ENCODE results near the gene NEUROG3. TPM values are rescaled to one million over a fixed set of nuclear protein-coding genes. Genes with fewer than 3 reads are reported as not detected.

The NEUROG3 gene
- total and polyA plus RNA-seq, 8 donors = not detected

DNA sequence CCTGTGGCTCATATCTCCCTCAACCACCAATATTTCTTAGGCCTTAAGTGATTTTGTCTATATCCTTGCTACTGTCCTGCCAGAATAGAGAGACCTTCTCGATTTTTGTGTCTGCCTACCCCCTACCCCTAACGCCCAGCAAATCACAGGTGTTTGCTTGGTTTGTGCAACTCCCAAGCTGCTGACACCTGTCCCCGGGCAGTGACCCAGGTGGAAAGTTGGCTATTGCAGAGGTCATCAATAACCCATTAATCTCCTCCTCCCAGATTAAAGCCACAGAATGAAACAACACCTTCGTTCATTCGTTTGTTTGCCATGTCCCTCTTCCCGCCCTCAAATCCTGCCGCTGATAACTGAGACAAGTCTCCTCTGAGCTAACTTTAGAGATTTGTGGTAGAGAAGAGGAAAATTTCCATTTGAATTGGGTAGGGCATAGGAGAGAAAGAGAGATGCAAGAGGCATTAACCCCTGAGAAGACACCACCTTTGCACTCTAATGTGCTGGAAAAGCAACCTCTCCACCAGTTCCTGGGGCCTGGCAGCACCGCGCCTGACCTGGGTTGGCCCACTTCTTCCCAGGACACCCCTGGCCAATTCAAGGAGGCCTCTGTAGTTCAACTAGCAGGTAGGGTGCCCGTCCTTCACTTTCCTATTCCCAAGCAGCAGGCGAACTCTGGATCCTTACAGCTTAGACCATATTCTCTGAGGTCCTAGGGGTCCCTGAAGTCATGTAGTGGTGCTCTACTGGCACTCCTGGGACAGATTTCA, 3.0 kb downstream of the NEUROG3 start:
- Histone ChIP-seq H3K27me3 (peaks cover 36 to 100% (median 77%) of the 10 kb centered on the region in 3 donors), H3K36me3 (no peaks in the 10 kb centered on the region), H3K9me3 (peaks cover 0 to 7% (median 0%) of the 10 kb centered on the region in 4 donors), H3K4me3 (no peak overlapping the region), H3K4me1 (peaks cover 10 to 46% (median 29%) of the 10 kb centered on the region in 4 donors), H3K27ac (no peak overlapping the region)
- TF ChIP-seq POLR2AphosphoS5 (IDR thresholded peaks at IDR 0.05) = no peak
- no peak for TF ChIP-seq EP300 (IDR thresholded peaks at IDR 0.05)
- TF ChIP-seq POLR2A (IDR thresholded peaks at IDR 0.05) = no peak
- TF ChIP-seq, protein P1, sequence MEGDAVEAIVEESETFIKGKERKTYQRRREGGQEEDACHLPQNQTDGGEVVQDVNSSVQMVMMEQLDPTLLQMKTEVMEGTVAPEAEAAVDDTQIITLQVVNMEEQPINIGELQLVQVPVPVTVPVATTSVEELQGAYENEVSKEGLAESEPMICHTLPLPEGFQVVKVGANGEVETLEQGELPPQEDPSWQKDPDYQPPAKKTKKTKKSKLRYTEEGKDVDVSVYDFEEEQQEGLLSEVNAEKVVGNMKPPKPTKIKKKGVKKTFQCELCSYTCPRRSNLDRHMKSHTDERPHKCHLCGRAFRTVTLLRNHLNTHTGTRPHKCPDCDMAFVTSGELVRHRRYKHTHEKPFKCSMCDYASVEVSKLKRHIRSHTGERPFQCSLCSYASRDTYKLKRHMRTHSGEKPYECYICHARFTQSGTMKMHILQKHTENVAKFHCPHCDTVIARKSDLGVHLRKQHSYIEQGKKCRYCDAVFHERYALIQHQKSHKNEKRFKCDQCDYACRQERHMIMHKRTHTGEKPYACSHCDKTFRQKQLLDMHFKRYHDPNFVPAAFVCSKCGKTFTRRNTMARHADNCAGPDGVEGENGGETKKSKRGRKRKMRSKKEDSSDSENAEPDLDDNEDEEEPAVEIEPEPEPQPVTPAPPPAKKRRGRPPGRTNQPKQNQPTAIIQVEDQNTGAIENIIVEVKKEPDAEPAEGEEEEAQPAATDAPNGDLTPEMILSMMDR (IDR thresholded peaks at IDR 0.05) = no peak
- 3 to 7% (median 4%) methylated on average over 11 of the region's 11 CpGs for WGBS, 5 donors
- DNase-seq = no peak
- intact Hi-C loops (cut with DNase I; ENCODE audit: low total_unique reads) = no loop called here

DNA sequence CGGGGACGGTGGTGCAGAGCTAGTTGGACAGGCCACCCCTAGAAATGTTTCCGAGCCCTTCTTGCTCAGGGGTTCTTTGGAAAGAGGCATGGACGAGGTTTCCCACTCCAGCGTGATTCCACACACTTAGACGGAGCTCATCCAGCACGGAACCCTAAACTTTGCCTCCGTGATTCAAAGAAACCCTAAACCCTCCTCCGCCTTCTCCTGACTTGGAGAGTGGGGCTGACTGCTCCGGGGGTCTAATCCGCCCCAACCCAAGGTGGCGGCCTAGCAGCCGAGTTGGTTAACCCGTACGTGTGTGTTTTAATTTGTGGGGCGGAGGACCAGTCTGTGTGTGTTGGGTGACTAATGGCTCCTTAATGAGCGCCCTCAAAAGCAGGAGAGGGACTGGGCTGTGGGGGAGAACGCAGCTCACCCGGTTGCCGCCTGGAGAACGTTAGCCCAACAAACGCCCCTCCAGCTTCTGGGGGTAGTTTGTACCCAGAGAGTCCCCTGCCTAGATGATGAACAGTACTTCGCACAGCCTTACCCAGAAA, 3.8 kb downstream of the NEUROG3 start:
- Histone ChIP-seq H3K27me3 (peaks cover 36 to 100% (median 70%) of the 10 kb centered on the region in 3 donors), H3K36me3 (no peaks in the 10 kb centered on the region), H3K27ac (no peak overlapping the region), H3K4me1 (peaks cover 7 to 38% (median 24%) of the 10 kb centered on the region in 4 donors), H3K4me3 (no peak overlapping the region), H3K9me3 (peaks cover 0 to 7% (median 0%) of the 10 kb centered on the region in 4 donors)
- intact Hi-C loops (cut with DNase I; ENCODE audit: low total_unique reads) = no loop called here
- DNase-seq = no peak
- 5 to 10% (median 6%) methylated on average over 10 to 23 of the region's 23 CpGs for WGBS, 5 donors
- TF ChIP-seq, protein P1 (IDR thresholded peaks at IDR 0.05) = no peak
- TF ChIP-seq POLR2AphosphoS5 (IDR thresholded peaks at IDR 0.05) = no peak
- no peak for TF ChIP-seq EP300 (IDR thresholded peaks at IDR 0.05)
- TF ChIP-seq POLR2A (IDR thresholded peaks at IDR 0.05) = no peak

DNA sequence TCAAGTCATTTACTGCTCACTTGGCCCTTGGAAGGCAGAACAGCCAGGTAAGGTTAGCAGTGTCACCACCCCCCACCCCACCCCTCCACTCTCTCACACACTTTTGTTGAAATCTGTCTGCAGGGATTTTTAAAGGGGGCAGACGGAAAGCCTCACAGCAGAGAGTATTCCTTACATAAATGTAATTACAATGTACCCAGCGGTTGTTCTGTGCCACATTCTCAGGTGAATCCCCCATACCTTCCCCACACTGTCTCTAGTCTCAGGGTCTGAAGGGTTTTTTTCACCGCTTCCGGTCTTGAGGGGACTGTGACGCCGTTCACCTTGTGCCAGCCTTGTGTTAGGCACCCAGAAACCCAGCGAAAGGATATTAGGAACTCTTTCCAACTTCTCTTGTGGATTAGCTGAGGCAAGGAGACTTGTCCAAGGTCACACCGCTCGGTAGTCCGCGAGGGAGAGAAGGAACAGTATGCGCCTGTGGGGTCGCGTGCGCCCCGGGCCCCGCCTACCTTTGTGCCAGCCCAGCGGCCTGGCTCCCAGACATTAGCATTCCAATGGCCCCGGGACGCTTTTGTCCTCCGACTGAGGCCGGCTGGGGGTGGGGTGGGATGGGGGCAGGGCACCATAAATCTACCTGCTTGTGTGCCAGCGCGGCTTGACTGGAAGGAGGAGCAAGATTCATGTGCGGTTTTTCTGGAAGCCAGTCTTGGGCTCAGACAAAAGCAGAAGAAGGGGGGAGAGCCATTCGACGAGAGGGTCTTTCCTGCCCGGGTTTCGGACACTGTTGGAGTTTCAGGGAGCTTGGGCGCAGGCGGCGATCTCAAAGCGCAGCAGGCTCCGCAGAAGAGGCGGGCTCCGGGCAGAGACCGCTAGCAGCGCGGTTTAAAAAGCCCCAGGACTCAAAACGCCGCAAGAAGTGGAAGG, 4.5 kb downstream of the NEUROG3 start:
- TF ChIP-seq POLR2AphosphoS5 (IDR thresholded peaks at IDR 0.05) (no peak), EP300 (IDR thresholded peaks at IDR 0.05) (no peak), POLR2A (IDR thresholded peaks at IDR 0.05) (no peak)
- TF ChIP-seq, protein P1 (IDR thresholded peaks at IDR 0.05) = no peak
- H3K4me1 ChIP-seq = peaks cover 6 to 31% (median 19%) of the 10 kb centered on the region in 4 donors
- H3K9me3 ChIP-seq = peaks cover 0 to 7% (median 0%) of the 10 kb centered on the region in 4 donors
- no peaks in the 10 kb centered on the region for H3K36me3 ChIP-seq
- 5 to 8% (median 6%) methylated on average over 31 to 41 of the region's 41 CpGs for WGBS, 5 donors
- H3K4me3 ChIP-seq = no peak overlapping the region
- no peak overlapping the region for H3K27ac ChIP-seq
- H3K27me3 ChIP-seq = peaks cover 31 to 99% (median 62%) of the 10 kb centered on the region in 3 donors
- intact Hi-C loops (cut with DNase I; ENCODE audit: low total_unique reads) = no loop called here
- no peak for DNase-seq

DNA sequence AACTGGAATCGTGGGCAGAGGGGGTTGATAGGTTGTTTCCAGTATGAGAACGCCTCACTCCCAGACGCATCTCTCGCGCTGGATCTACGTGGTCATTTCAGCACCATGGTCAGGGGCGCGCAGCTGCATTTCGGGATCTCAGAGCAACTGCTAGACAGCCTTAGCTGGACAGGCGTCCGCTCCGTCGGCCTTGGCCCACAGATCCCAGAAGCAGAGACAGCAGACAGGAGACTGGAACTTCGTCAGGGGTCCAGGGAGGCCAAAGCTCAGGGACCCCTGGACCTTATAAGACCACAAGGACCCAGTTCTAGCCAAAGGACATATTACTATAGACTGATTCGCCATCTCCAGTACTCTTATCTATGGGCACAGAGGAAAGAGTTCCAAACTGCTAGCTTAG, 5.3 kb downstream of the NEUROG3 start:
- H3K27me3 ChIP-seq = peaks cover 24 to 95% (median 54%) of the 10 kb centered on the region in 3 donors

More for the DNA sequence above, 5.3 kb downstream of the NEUROG3 start:
- H3K4me1 ChIP-seq = peaks cover under 1 to 23% (median 12%) of the 10 kb centered on the region in 4 donors
- H3K4me3 ChIP-seq = no peak overlapping the region
- H3K36me3 ChIP-seq = no peaks in the 10 kb centered on the region
- intact Hi-C loops (cut with DNase I; ENCODE audit: low total_unique reads) = no loop called here
- H3K9me3 ChIP-seq = peaks cover 0 to 7% (median 0%) of the 10 kb centered on the region in 4 donors
- DNase-seq = peak in 1 of 2 donors; percentile 87
- 7 to 18% (median 10%) methylated on average over 10 to 15 of the region's 15 CpGs for WGBS, 5 donors
- TF ChIP-seq EP300 (IDR thresholded peaks at IDR 0.05) (no peak), POLR2AphosphoS5 (IDR thresholded peaks at IDR 0.05) (no peak), POLR2A (IDR thresholded peaks at IDR 0.05) (no peak)
- TF ChIP-seq, protein P1 (IDR thresholded peaks at IDR 0.05) = no peak
- no peak overlapping the region for H3K27ac ChIP-seq

Data from stomach (tissue), 9 donors.